Subcutaneous adipose tissue (tissue), 4 donors: ENCODE measurements around the gene ASIC5. TPM values are rescaled to one million over a fixed set of nuclear protein-coding genes. Genes with fewer than 3 reads are reported as not detected.

Source experiments
- total RNA-seq, 4 donors: library from RNA; depleted of rRNA; stranded (reverse); fragments of >200 nt; gene quantifications; one replicate each; pipeline ENCODE4 v1.1.0, GENCODE V29; 2016
- TF ChIP-seq, protein P1 (sequence below): fragments of 450-650 bp; IDR thresholded peaks from one replicate; pipeline ENCODE4 v1.5.1; 2016; ENCODE audit warnings: low read depth, mild to moderate bottlenecking, control low read depth, antibody characterized with exemption, moderate library complexity

The ASIC5 gene
- total RNA-seq, 4 donors from 2014 or later = not detected

DNA sequence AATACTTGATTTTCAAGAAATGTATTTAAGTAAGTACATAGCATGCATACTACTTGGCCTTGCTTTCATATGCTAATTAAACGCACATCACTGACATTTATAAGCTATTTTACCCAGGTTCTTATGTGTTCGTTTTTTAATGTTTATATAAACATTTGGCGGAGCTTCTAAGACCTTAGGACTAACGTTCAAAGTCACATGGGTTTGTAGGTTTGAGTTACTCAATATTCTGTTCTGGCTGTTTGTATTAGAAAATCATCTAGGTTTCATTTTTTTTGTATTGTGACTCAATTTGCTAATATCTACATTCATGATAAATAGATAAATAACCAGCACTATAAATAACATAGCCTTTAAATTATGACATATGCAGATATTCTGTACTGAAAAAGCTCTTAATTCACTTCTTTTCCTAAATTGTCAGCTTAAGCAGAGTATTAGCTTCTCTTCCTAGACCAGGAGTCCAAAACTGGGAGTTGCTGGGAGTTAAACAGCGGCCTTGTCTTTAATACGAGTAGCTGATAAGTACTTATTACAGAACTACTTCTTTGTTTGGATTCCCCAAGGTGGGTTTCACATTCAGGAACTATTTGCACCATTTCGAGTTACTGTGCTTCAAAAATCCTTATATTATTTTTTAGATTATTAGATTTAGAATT, 65.3 kb downstream of the ASIC5 start:
- TF ChIP-seq, protein P1, sequence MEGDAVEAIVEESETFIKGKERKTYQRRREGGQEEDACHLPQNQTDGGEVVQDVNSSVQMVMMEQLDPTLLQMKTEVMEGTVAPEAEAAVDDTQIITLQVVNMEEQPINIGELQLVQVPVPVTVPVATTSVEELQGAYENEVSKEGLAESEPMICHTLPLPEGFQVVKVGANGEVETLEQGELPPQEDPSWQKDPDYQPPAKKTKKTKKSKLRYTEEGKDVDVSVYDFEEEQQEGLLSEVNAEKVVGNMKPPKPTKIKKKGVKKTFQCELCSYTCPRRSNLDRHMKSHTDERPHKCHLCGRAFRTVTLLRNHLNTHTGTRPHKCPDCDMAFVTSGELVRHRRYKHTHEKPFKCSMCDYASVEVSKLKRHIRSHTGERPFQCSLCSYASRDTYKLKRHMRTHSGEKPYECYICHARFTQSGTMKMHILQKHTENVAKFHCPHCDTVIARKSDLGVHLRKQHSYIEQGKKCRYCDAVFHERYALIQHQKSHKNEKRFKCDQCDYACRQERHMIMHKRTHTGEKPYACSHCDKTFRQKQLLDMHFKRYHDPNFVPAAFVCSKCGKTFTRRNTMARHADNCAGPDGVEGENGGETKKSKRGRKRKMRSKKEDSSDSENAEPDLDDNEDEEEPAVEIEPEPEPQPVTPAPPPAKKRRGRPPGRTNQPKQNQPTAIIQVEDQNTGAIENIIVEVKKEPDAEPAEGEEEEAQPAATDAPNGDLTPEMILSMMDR = no peak

DNA sequence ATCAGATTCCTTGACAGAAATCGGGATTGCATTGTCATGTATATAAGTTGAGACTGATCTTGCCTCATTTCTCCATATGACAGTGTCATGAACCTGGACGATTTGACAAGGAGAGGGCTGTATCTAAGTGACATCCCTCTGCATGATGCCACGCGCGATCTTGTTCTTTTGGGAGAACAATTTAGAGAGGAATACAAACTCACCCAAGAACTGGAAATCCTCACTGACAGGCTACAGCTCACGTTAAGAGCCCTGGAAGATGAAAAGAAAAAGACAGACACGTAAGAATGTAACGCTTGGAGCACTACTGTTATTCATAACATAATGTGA, 66.3 kb downstream of the ASIC5 start:
- TF ChIP-seq, protein P1 = no peak

DNA sequence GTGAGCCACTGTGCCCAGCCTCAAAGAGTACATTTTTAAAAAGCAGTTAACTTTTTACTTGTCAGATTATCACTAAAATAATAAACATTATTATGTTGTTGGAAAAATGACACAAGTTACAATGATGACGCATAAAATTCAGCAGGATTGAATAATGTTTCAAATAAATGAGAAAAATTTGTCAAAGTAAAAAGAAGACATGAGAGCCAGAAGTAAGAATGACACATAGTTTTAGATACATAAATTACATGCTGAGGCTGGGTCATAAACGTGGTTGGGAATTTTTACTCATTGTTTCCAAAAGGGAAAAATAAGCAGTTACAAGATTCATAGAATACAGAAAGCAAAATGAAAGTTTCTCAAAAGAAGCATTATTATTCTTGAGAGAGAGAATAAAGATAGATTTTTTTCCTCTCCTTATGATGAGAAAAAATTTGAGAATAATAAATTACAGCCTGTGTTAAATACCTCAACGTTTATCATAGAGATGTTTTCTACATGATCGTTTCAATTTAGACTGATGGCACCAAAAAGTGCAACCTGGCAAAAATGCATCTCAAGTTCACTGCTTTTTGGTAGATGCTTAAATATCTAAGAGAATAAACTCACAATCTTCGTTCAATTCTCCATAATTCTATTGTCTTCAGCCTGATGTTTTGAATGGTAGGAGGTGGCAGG, 66.8 kb downstream of the ASIC5 start:
- TF ChIP-seq, protein P1 = no peak

DNA sequence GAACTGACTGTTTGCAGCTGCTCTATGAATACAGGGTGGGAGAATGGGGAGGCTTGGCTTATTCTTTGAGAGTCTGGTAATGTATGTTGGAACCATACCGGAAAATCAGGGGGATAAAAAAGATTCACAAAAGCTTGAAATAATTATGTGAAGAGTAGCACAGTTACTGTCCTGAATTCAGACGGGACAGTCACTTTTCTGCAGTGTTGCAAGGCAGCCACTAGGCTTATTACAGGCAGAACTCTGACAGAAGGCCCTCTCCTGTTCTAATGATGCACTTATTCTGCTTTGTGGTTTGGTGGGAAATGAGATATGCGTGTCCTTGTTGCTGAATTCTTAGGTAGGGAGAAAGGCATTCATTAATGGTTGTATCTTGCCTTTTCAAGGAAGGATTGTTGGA, 70.1 kb downstream of the ASIC5 start:
- TF ChIP-seq, protein P1 = no peak

DNA sequence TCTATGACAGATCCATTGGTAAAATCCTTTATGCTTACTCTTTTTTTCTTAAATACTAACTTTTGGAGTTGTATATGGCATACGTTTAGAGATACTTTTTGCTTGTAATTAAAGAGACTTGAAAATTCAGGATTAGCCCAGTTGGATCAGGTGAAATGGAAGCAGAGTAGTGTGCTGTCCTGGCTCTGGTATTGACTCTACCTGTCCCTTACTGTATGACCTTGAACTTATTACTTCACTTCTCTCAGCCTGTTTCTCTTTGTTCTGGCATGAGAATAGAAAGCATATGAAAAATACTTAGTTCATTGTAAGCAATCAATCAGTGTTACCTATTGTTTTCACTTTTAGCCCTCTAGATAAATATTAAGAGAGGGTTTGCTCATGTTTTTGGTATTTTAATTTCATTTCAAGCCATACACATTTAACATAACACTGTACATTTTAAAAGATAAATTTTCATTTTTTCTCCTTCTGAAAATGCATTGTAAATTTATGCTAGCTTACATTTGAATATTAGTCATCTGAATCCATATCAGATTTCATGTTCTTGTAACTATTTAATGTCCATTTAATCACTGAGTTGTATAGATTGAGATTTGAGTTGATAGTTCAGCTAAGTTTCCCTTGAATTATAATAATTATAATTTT, 71.4 kb downstream of the ASIC5 start:
- TF ChIP-seq, protein P1 = no peak

DNA sequence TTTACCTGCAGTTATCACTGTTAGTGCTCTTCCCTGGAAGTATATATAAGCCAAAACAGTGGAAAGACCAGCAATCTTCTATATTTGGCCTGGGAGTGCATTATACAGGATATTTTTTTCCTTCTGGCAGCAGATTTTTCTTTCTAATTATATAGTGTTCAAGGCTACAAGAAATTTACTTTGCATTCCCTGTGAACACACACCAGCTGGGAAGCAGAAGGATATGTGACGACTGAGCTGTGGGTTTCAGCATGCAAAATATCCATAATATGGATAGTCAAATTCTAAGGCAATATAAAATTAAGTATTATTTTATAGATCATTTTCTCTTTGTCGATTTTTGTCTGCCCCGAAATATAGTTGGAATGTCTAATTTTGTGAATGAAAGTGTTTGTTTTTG, 76.1 kb downstream of the ASIC5 start:
- TF ChIP-seq, protein P1 = no peak

DNA sequence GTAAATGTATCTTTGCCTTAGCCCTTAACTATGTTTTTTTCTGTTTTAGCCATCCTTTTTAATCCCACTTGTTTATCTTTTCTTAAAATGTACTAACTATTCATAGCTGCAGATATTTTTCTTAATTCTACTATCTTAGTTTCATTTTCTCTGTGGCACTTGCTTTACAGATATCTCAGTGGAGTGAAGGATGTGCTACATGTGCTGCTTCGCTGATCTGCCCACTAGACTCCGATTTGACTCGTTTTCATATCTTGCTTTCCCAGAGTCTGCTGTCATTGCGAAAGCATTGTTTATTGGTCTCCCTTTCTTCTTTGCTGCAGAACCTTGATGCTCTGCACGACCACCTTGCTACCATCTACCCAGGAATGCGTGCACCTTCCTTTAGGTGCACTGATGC, 76.7 kb downstream of the ASIC5 start:
- TF ChIP-seq, protein P1 = no peak
